GM21717 (cell line): ENCODE results near the gene ARHGEF6.

Source experiments
- ATAC-seq: cut with Tn5 transposase; IDR thresholded peaks from one replicate; pipeline ENCODE4 v1.9.1; 2021; ENCODE audit warnings: mild to moderate bottlenecking, moderate library complexity; ENCODE audit not compliant: unreplicated experiment

ARHGEF6 gene

DNA sequence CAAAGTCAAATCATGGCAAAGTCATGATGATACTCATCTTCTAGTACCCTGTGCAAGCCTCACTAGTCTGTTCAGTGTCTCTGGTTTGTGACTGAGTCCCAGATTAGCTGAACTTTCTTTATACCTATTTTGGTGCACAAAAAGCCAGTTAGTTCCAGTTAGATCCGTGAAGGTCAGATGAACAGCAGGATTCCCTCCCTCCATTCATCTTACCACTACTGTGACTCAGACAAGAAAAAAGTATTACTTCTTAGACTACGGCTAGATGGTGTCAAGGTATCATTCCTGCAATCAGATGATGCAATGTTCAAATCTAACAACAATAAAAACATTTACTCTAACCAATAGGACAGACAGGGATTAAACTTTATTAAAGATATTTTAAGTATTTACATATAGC is 30.4 kb downstream of the ARHGEF6 start:
- ATAC-seq: no peak

- peak; percentile 76 for ATAC-seq
Observed at GRCh38 chrX:136747003-136747986, 33.4 kb downstream of the ARHGEF6 start.

DNA sequence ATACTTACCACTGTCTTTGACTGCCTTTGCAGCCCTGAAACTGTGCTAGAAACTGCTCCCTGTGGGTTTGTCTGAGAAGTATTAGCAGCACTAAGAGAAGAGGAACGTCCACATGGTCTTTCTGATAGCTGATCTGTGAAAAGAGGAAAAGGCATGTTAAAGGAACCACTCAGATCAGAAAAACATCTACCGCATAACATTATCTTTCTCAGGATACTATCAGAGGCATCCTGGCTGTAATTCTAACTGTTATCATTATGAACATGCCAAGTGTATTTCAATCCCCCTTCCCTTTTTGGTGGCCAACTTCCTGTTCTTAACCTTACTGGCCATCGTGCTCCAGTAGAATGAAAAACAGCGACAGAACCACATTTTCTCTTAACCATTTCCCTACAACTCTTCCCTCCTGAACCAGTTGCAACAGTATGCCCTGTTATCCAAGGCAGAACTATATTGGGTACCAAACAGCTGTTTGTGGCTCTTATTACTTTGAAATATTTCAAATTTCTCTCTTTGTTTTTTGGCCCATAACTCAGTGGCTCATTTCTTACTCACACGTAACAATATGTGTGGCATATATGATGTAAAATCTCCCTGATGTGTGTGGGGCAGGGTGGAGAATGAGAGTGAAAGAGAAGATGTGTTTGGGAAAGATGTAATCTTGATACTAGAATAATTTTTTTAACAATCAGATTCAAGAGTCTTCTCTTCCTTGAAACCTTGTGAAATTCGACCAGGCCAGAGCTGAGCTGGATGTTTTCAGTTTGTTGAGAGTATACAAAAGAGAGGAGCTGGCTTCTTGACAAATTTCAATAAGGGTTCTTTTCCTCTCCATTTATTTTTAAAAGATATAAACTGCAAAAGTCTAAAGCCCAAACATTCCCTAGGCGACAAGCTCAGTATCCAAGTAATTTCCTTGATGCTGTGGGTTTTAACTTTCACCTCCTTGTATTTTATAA is 35.2 kb downstream of the ARHGEF6 start:
- ATAC-seq: no peak

GRCh38 chrX:136742721-136743379 is 37.9 kb downstream of the ARHGEF6 start:
- ATAC-seq: no peak

- ATAC-seq: no peak
Observed at GRCh38 chrX:136738049-136738729, 42.5 kb downstream of the ARHGEF6 start.

DNA sequence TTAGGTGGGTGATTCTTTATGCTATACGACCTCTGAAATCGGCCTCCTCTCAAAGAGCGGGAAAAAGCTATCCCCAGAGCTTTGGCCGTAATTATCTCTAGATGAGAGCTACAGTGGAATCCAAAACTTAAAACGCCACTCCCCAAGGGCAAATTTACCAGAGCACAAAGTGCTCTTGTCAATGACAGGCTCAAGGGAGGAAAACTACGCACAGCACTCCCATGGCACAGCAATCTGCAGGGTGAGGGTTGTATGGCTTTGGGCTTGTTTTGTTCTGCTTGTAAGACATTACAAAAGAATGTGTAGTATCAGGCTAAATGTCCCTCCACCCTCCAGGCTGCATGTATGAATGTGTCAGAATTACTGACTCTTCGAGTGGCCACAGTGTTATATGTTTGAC is 44.0 kb downstream of the ARHGEF6 start:
- no peak for ATAC-seq

GRCh38 chrX:136735601-136736000 is 45.1 kb downstream of the ARHGEF6 start:
- ATAC-seq: no peak

- no peak for ATAC-seq
Observed at GRCh38 chrX:136733613-136734012, 47.1 kb downstream of the ARHGEF6 start.

- no peak for ATAC-seq
Observed at GRCh38 chrX:136731798-136732197, 48.9 kb downstream of the ARHGEF6 start.

DNA sequence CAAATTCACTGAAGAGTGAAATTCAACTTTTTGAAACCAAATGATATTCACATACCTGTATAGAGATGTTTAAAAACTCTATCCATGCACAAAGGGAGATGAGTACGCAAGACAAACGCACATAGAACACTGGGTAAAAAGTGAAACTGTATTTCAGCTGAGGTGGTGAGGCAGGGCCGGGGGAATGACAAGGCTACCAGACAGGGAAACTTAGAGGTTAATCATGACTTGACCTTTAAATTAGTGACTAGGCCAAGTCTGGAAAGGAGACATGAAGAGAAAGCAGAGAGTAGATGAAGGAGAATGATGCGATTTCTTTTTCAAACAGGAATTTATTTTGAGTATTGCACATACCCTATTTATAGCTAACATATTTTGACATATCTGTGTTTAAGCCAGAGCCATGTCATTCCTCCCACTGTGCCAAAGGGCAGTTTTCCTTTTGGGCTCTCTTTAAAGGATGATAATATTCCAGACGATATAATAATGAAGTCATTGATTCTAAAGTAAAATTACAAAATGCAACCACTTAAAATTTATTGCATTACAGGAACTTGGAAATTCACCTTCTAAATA is 49.4 kb downstream of the ARHGEF6 start:
- no peak for ATAC-seq

DNA sequence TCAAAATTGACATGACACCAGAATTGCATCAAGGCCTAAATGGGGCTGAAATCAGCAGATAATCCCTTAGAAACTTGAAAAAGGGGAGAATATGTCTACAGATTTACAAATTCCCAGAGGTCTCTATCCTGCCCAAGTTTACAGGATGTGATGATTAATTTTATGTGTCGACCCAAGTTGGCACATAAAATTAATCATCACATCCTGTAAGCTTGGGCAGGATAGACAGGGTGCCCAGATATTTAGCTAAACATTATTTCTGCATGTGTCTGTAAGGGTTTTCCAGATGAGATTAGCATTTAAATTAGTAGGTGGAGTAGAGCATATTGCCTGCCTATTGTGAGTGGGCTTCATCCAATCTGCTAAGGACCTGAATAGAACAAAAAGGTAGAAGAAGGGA is 52.3 kb downstream of the ARHGEF6 start:
- no peak for ATAC-seq

- no peak for ATAC-seq
Observed at GRCh38 chrX:136725441-136726104, 55.2 kb downstream of the ARHGEF6 start.

DNA sequence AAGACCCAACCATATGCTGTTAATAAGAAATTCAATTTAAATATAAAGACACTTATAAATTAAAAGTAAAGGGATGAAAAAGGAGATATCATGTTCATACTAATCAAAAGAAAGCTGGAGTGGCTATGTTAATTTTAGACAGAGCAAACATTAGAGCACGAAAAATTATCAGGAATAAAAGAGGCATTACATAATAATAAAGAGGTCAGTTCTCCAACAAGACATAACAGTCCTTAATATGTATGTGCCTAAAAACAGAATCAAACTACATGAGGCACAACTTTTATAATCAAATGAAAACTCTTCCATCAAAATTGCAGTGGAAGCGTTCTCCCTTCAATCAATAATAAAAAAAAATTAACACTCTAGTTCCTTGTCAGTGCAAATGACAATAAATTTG is 62.6 kb downstream of the ARHGEF6 start:
- ATAC-seq: no peak

GRCh38 chrX:136714626-136715599 is 65.8 kb downstream of the ARHGEF6 start:
- ATAC-seq: peak; percentile 86

DNA sequence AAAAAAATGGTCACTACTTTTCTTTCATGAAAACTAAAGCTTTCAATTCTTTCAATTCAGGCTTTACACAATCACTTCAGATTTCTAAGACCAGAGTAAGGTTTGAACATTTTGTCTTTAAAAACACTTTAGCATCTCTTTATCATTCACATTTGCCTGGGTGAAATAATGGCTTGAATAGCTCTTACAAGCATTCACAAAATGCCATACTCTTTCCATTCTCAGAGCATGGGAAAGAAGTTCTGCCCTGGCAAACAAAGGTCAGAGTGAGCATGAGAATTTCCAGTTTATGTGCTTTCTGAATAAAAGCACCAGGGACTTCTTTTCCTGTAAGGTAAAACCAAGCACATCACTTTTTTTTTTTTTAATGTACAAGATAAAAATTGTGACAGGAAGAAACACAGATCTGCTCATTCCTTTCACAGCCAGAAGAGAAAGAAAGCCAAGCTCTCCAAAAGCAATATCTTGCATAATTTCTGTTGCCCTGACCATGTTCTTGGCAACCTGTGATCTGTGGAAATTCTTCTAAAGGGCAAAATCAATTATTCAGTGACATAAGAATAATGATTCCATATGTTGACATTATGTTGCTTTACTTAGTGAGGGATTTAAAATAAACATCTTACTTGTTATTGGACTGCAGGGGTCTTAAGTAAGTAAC is 68.0 kb downstream of the ARHGEF6 start:
- no peak for ATAC-seq

DNA sequence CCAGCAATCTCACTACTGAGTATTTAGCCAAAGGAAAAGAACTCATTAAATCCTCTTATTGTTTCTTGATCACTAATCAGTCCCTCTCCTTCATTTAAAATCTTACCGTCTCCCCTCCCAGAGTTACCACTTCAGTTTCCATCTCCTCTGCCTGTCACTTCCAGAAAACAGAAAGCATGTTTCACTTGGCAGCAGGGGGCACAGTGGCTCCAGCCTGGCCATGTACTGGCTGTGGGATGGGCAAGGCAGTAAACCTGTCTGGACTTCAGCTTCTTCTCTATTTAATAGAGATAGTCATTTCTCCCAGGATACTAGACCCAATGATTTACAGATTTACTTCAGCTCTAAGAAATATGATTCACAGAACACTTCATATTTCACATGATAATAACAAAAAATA is 69.6 kb downstream of the ARHGEF6 start:
- no peak for ATAC-seq

- ATAC-seq: peak; percentile 51
Observed at GRCh38 chrX:136710325-136710951, 70.3 kb downstream of the ARHGEF6 start.
